ENCODE data around the gene ABCG5.

Gene ABCG5

DNA sequence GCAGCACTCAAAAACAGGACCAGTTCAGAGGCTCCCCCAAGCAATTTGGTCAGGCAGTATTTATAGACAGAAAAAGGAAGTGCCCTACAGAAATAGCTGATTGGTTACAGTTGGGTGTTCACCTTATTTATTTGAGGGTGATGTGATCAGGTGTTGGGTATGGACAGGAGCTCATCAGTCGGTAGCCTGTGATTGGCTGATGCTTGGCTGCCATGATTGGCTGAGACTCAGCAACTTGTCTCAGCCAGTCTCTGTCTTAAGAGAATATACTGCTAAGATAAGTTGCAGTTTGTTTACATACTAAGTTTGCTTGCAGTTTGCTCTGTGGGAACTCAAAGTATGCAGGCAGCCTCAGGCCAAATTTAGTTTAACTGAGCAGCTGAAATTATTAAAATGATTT lies 9.6 kb upstream of the ABCG5 start:
- H3K27ac ChIP-seq (ENCODE audit: extremely low read depth, low read depth, low read length): no peak overlapping the region
- ChIA-PET CTCF (no interaction called here), POLR2A (no interaction called here)
- no peak overlapping the region for H3K4me3 ChIP-seq (ENCODE audit: low read depth, low read length)
- H3K36me3 ChIP-seq (ENCODE audit: control insufficient read depth in 2 of 2, insufficient read depth in 1 of 2, low read length in 2 of 2): no peaks in the 10 kb centered on the region
- TF ChIP-seq, protein P1, sequence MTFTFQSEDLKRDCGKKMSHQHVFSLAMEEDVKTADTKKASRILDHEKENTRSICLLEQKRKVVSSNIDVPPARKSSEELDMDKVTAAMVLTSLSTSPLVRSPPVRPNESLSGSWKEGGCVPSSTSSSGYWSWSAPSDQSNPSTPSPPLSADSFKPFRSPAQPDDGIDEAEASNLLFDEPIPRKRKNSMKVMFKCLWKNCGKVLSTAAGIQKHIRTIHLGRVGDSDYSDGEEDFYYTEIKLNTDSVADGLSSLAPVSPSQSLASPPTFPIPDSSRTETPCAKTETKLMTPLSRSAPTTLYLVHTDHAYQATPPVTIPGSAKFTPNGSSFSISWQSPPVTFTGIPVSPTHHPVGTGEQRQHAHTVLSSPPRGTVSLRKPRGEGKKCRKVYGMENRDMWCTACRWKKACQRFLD (tag by site-specific recombination; IDR thresholded peaks at IDR 0.05): no peak
- no peak for TF ChIP-seq ZNF521 (tag by site-specific recombination; IDR thresholded peaks at IDR 0.05)
- TF ChIP-seq, protein P2, sequence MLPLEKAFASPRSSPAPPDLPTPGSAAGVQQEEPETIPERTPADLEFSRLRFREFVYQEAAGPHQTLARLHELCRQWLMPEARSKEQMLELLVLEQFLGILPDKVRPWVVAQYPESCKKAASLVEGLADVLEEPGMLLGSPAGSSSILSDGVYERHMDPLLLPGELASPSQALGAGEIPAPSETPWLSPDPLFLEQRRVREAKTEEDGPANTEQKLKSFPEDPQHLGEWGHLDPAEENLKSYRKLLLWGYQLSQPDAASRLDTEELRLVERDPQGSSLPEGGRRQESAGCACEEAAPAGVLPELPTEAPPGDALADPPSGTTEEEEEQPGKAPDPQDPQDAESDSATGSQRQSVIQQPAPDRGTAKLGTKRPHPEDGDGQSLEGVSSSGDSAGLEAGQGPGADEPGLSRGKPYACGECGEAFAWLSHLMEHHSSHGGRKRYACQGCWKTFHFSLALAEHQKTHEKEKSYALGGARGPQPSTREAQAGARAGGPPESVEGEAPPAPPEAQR (tag by site-specific recombination; IDR thresholded peaks at IDR 0.05): no peak
- TF ChIP-seq, protein P3, sequence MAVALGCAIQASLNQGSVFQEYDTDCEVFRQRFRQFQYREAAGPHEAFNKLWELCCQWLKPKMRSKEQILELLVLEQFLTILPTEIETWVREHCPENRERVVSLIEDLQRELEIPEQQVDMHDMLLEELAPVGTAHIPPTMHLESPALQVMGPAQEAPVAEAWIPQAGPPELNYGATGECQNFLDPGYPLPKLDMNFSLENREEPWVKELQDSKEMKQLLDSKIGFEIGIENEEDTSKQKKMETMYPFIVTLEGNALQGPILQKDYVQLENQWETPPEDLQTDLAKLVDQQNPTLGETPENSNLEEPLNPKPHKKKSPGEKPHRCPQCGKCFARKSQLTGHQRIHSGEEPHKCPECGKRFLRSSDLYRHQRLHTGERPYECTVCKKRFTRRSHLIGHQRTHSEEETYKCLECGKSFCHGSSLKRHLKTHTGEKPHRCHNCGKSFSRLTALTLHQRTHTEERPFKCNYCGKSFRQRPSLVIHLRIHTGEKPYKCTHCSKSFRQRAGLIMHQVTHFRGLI (tag by site-specific recombination; IDR thresholded peaks at IDR 0.05): no peak
- TF ChIP-seq ZNF660 (tag by site-specific recombination; IDR thresholded peaks at IDR 0.05): no peak
- TF ChIP-seq, protein P4, sequence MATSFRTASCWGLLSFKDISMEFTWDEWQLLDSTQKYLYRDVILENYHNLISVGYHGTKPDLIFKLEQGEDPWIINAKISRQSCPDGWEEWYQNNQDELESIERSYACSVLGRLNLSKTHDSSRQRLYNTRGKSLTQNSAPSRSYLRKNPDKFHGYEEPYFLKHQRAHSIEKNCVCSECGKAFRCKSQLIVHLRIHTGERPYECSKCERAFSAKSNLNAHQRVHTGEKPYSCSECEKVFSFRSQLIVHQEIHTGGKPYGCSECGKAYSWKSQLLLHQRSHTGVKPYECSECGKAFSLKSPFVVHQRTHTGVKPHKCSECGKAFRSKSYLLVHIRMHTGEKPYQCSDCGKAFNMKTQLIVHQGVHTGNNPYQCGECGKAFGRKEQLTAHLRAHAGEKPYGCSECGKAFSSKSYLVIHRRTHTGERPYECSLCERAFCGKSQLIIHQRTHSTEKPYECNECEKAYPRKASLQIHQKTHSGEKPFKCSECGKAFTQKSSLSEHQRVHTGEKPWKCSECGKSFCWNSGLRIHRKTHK (tag by site-specific recombination; IDR thresholded peaks at IDR 0.05): no peak
- TF ChIP-seq, protein P5, sequence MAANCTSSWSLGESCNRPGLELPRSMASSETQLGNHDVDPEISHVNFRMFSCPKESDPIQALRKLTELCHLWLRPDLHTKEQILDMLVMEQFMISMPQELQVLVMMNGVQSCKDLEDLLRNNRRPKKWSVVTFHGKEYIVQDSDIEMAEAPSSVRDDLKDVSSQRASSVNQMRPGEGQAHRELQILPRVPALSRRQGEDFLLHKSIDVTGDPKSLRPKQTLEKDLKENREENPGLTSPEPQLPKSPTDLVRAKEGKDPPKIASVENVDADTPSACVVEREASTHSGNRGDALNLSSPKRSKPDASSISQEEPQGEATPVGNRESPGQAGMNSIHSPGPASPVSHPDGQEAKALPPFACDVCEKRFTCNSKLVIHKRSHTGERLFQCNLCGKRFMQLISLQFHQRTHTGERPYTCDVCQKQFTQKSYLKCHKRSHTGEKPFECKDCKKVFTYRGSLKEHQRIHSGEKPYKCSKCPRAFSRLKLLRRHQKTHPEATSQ (tag by site-specific recombination; IDR thresholded peaks at IDR 0.05): no peak
- TF ChIP-seq RBAK (tag by site-specific recombination; IDR thresholded peaks at IDR 0.05): no peak
- TF ChIP-seq GLI2 (tag by site-specific recombination; IDR thresholded peaks at IDR 0.05; ENCODE audit: borderline replicate concordance, low read depth): no peak
- TF ChIP-seq, protein P6, sequence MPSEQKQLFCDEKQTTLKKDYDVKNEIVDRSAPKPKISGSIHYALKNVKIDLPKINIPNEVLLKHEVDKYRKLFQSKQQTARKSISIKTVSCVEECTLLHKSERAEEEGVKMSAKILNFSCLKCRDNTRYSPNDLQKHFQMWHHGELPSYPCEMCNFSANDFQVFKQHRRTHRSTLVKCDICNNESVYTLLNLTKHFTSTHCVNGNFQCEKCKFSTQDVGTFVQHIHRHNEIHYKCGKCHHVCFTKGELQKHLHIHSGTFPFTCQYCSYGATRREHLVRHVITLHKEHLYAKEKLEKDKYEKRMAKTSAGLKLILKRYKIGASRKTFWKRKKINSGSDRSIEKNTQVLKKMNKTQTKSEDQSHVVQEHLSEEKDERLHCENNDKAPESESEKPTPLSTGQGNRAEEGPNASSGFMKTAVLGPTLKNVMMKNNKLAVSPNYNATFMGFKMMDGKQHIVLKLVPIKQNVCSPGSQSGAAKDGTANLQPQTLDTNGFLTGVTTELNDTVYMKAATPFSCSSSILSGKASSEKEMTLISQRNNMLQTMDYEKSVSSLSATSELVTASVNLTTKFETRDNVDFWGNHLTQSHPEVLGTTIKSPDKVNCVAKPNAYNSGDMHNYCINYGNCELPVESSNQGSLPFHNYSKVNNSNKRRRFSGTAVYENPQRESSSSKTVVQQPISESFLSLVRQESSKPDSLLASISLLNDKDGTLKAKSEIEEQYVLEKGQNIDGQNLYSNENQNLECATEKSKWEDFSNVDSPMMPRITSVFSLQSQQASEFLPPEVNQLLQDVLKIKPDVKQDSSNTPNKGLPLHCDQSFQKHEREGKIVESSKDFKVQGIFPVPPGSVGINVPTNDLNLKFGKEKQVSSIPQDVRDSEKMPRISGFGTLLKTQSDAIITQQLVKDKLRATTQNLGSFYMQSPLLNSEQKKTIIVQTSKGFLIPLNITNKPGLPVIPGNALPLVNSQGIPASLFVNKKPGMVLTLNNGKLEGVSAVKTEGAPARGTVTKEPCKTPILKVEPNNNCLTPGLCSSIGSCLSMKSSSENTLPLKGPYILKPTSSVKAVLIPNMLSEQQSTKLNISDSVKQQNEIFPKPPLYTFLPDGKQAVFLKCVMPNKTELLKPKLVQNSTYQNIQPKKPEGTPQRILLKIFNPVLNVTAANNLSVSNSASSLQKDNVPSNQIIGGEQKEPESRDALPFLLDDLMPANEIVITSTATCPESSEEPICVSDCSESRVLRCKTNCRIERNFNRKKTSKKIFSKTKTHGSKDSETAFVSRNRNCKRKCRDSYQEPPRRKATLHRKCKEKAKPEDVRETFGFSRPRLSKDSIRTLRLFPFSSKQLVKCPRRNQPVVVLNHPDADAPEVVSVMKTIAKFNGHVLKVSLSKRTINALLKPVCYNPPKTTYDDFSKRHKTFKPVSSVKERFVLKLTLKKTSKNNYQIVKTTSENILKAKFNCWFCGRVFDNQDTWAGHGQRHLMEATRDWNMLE (tag by site-specific recombination; conservative IDR thresholded peaks at IDR 0.05; ENCODE audit: low read depth): no peak
- TF ChIP-seq, protein P7, sequence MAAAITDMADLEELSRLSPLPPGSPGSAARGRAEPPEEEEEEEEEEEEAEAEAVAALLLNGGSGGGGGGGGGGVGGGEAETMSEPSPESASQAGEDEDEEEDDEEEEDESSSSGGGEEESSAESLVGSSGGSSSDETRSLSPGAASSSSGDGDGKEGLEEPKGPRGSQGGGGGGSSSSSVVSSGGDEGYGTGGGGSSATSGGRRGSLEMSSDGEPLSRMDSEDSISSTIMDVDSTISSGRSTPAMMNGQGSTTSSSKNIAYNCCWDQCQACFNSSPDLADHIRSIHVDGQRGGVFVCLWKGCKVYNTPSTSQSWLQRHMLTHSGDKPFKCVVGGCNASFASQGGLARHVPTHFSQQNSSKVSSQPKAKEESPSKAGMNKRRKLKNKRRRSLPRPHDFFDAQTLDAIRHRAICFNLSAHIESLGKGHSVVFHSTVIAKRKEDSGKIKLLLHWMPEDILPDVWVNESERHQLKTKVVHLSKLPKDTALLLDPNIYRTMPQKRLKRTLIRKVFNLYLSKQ (tag by site-specific recombination; IDR thresholded peaks at IDR 0.05; ENCODE audit: borderline replicate concordance): no peak
- TF ChIP-seq EGR2 (tag by site-specific recombination; IDR thresholded peaks at IDR 0.05; ENCODE audit: low read depth): no peak
- TF ChIP-seq ZNF155 (tag by site-specific recombination; IDR thresholded peaks at IDR 0.05): no peak
- TF ChIP-seq, protein P8, sequence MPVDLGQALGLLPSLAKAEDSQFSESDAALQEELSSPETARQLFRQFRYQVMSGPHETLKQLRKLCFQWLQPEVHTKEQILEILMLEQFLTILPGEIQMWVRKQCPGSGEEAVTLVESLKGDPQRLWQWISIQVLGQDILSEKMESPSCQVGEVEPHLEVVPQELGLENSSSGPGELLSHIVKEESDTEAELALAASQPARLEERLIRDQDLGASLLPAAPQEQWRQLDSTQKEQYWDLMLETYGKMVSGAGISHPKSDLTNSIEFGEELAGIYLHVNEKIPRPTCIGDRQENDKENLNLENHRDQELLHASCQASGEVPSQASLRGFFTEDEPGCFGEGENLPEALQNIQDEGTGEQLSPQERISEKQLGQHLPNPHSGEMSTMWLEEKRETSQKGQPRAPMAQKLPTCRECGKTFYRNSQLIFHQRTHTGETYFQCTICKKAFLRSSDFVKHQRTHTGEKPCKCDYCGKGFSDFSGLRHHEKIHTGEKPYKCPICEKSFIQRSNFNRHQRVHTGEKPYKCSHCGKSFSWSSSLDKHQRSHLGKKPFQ (tag by site-specific recombination; IDR thresholded peaks at IDR 0.05): no peak
- TF ChIP-seq HOXD13 (CRISPR knock-in tag; IDR thresholded peaks at IDR 0.05; ENCODE audit: borderline replicate concordance): no peak
- TF ChIP-seq ZSCAN30 (tag by site-specific recombination; IDR thresholded peaks at IDR 0.05): no peak
- no peak for TF ChIP-seq ZXDB (tag by site-specific recombination; IDR thresholded peaks at IDR 0.05)
- TF ChIP-seq GLIS1 (tag by site-specific recombination; IDR thresholded peaks at IDR 0.05): no peak
- no peak for TF ChIP-seq KLF16 (tag by site-specific recombination; IDR thresholded peaks at IDR 0.05)
- no peak for TF ChIP-seq ZNF843 (tag by site-specific recombination; IDR thresholded peaks at IDR 0.05)
- no peaks in the 10 kb centered on the region for H3K4me1 ChIP-seq (ENCODE audit: control insufficient read depth, insufficient read depth, low read length)
- no peaks in the 10 kb centered on the region for H3K9me3 ChIP-seq (ENCODE audit: control insufficient read depth, insufficient read depth, low read depth, low read length)
